Measurements from ENCODE around the gene FLT4.

Gene FLT4

DNA sequence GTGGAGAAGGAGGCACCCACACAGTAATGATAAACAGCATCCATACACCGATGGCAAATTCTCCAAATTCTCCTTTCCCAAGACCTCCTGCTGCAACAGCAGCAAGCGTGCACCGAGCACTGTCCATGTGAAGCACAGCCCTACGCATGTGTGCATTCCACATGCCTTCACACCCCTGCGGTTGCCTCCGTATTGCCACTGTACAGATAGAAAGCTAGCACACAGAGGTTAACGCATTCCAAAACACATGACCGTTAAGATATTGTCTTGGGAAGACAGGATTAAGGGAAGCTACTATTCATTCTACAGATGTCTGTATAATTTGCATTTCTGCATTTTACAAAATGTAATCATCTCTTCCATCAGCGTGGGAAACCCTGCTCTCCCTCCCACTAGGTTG lies 6.6 kb downstream of the FLT4 start:
- H4K20me1 ChIP-seq (ENCODE audit: control insufficient read depth, insufficient read depth, low read depth, low read length): no peaks in the 10 kb centered on the region
- H3K36me3 ChIP-seq (ENCODE audit: control insufficient read depth, low read length): no peaks in the 10 kb centered on the region
- TF ChIP-seq CTCF (IDR thresholded peaks at IDR 0.05; ENCODE audit: low read depth, low read length, poor library complexity, severe bottlenecking): no peak
- TF ChIP-seq EZH2phosphoT487 (IDR thresholded peaks at IDR 0.05; ENCODE audit: borderline replicate concordance, low read length): no peak

GRCh38 chr5:180642181-180642775 lies 7.1 kb downstream of the FLT4 start:
- H3K4me1 ChIP-seq (ENCODE audit: control insufficient read depth, low read length): no peaks in the 10 kb centered on the region
- H3K27me3 ChIP-seq (ENCODE audit: control insufficient read depth, low read length): no peaks in the 10 kb centered on the region
- H3K9me2 ChIP-seq (replicated peaks; ENCODE audit: control insufficient read depth, low read length): no peaks in the 10 kb centered on the region
- no peaks in the 10 kb centered on the region for H3K9me3 ChIP-seq (ENCODE audit: control insufficient read depth, insufficient read depth, low read length)
- H3K4me2 ChIP-seq (ENCODE audit: low read length): no peak overlapping the region
- H3K36me3 ChIP-seq (ENCODE audit: control insufficient read depth, low read length): no peaks in the 10 kb centered on the region
- TF ChIP-seq EZH2phosphoT487 (IDR thresholded peaks at IDR 0.05; ENCODE audit: borderline replicate concordance, low read length): no peak
- TF ChIP-seq CTCF (IDR thresholded peaks at IDR 0.05; ENCODE audit: low read depth, low read length, poor library complexity, severe bottlenecking): no peak
- no peaks in the 10 kb centered on the region for H4K20me1 ChIP-seq (ENCODE audit: control insufficient read depth, insufficient read depth, low read depth, low read length)
- no peak overlapping the region for H3K4me3 ChIP-seq (ENCODE audit: low read length)
- H3K27ac ChIP-seq (ENCODE audit: low read depth, low read length): no peak overlapping the region
- no peaks in the 10 kb centered on the region for H3K79me2 ChIP-seq (ENCODE audit: control insufficient read depth, low read length)
- H3F3A ChIP-seq (ENCODE audit: control insufficient read depth, insufficient read depth): no peaks in the 10 kb centered on the region

More for the DNA sequence above, 6.6 kb downstream of the FLT4 start:
- H3K9me3 ChIP-seq (ENCODE audit: control insufficient read depth, insufficient read depth, low read length): no peaks in the 10 kb centered on the region
- H3K4me1 ChIP-seq (ENCODE audit: control insufficient read depth, low read length): no peaks in the 10 kb centered on the region
- H3K27me3 ChIP-seq (ENCODE audit: control insufficient read depth, low read length): no peaks in the 10 kb centered on the region
- no peak overlapping the region for H3K4me3 ChIP-seq (ENCODE audit: low read length)
- no peaks in the 10 kb centered on the region for H3K9me2 ChIP-seq (replicated peaks; ENCODE audit: control insufficient read depth, low read length)
- no peak overlapping the region for H3K27ac ChIP-seq (ENCODE audit: low read depth, low read length)
- H3K79me2 ChIP-seq (ENCODE audit: control insufficient read depth, low read length): no peaks in the 10 kb centered on the region
- no peaks in the 10 kb centered on the region for H3F3A ChIP-seq (ENCODE audit: control insufficient read depth, insufficient read depth)
- no peak overlapping the region for H3K4me2 ChIP-seq (ENCODE audit: low read length)

DNA sequence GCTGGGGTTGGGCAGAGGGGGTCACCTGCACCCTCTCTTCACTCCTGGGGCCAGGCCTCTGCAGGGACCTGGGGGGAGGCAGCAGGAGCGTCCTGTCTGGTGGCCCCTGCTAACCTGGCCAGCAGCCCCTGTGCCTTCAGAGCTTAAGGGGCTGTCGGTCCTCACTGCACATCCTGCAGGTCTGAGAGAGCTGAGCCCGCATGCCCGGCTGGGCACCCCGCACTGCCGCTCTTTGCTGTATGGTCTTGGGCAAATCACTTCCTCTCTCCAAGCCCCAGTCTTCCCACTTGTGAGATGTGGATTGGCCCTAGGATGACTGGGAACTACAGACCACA lies 7.9 kb downstream of the FLT4 start:
- H3K9me2 ChIP-seq (replicated peaks; ENCODE audit: control insufficient read depth, low read length): no peaks in the 10 kb centered on the region
- H3K4me1 ChIP-seq (ENCODE audit: control insufficient read depth, low read length): no peaks in the 10 kb centered on the region
- no peaks in the 10 kb centered on the region for H3K79me2 ChIP-seq (ENCODE audit: control insufficient read depth, low read length)
- no peak for TF ChIP-seq EZH2phosphoT487 (IDR thresholded peaks at IDR 0.05; ENCODE audit: borderline replicate concordance, low read length)
- no peak for TF ChIP-seq CTCF (IDR thresholded peaks at IDR 0.05; ENCODE audit: low read depth, low read length, poor library complexity, severe bottlenecking)
- no peaks in the 10 kb centered on the region for H3K36me3 ChIP-seq (ENCODE audit: control insufficient read depth, low read length)
- H3K9me3 ChIP-seq (ENCODE audit: control insufficient read depth, insufficient read depth, low read length): no peaks in the 10 kb centered on the region
- H3K4me2 ChIP-seq (ENCODE audit: low read length): no peak overlapping the region
- H3K27ac ChIP-seq (ENCODE audit: low read depth, low read length): no peak overlapping the region
- H3K27me3 ChIP-seq (ENCODE audit: control insufficient read depth, low read length): no peaks in the 10 kb centered on the region
- H4K20me1 ChIP-seq (ENCODE audit: control insufficient read depth, insufficient read depth, low read depth, low read length): no peaks in the 10 kb centered on the region
- H3K4me3 ChIP-seq (ENCODE audit: low read length): no peak overlapping the region
- no peaks in the 10 kb centered on the region for H3F3A ChIP-seq (ENCODE audit: control insufficient read depth, insufficient read depth)

All from DOHH2 (cell line).